Testis (tissue), 5 donors: ENCODE data around the gene TRIP4. TPM values are rescaled to one million over a fixed set of nuclear protein-coding genes. Genes with fewer than 3 reads are reported as not detected.

Source experiments
- DNase-seq: peaks from one replicate; pipeline ENCODE4 v3.0.0-alpha.2; 2019
- H3K27ac ChIP-seq, 2 donors: fragments of 200-600 bp; sonication (generic); one replicate each; pipeline ENCODE4 v1.5.1; 2019
- H3K27me3 ChIP-seq: fragments of 200-600 bp; sonication (generic); one replicate; pipeline ENCODE4 v1.5.1; 2019
- H3K36me3 ChIP-seq: fragments of 200-600 bp; sonication (generic); one replicate; pipeline ENCODE4 v1.5.1; 2017; ENCODE audit warnings: low read depth; ENCODE audit errors: missing control alignments
- H3K4me1 ChIP-seq: fragments of 200-600 bp; sonication (generic); one replicate; pipeline ENCODE4 v1.5.1; 2019
- H3K4me3 ChIP-seq, 2 donors: fragments of 200-600 bp; sonication (generic); one replicate each; pipeline ENCODE4 v1.5.1; 2017 to 2019
- H3K9me3 ChIP-seq: fragments of 200-600 bp; sonication (generic); one replicate; pipeline ENCODE4 v1.5.1; 2017
- POLR2A ChIP-seq: fragments of 450-650 bp; IDR thresholded peaks from one replicate; pipeline ENCODE4 v1.6.1; 2017; ENCODE audit warnings: antibody characterized with exemption, mild to moderate bottlenecking, moderate library complexity
- WGBS, 2 donors: methylation state at CpG; one replicate each; pipeline ENCODE4 v1.1.5; 2018; 5-methylcytosine and 5-hydroxymethylcytosine counted together
- intact Hi-C: fragments of 100-400 bp; cut with DNase I; formaldehyde crosslinking; loops from one replicate; pipeline ENCODE4 v1.15.1; 2023; ENCODE audit warnings: low total_unique reads
- long read RNA-seq, 2 donors: transcript quantifications; one replicate each; lab custom pipeline, GENCODE V29; 2026
- polyA plus RNA-seq: library from polyadenylated mRNA; stranded (reverse); fragments of 350-450 nt; fragmentation: Illumina TruSeq; extraction: RNeasy Lipid Tissue Mini Kit (QIAGEN cat#74804); gene quantifications from one replicate; pipeline ENCODE4 v1.2.3, GENCODE V29; 2014; ENCODE audit warnings: low read depth, low replicate concordance; ENCODE audit not compliant: insufficient read depth
- total RNA-seq, 2 donors: library from RNA; depleted of rRNA; stranded (reverse); fragments of >200 nt; gene quantifications; one replicate each; pipeline ENCODE4 v1.2.3, GENCODE V29; 2016
- TF ChIP-seq, protein P1 (sequence below), 3 experiments: fragments of 450-650 bp in 2 of 3; fragments of 200-600 bp in 1 of 3; sonication (generic) in 1 of 3; IDR thresholded peaks; one replicate each; pipeline ENCODE4 v1.5.1; 2016 to 2019; ENCODE audit warnings: antibody characterized with exemption in 3 of 3, mild to moderate bottlenecking in 2 of 3, moderate library complexity in 1 of 3

The TRIP4 gene
- 10 to 100 TPM; 17.1 to 19.4 TPM for total RNA-seq
- polyA plus RNA-seq, result 23.4 TPM
- long read RNA-seq, donor 1, partial matches to known transcripts, result 5 of 6 reads
- long read RNA-seq, donor 1, other reads (novel, unspliced or antisense), result 0 of 6 reads
- long read RNA-seq, donor 2, transcript TRIP4-201 (13 exons, 2,045 nt), result major isoform, 6 of 6 reads
- long read RNA-seq, donor 2, partial matches to known transcripts, result 0 of 6 reads
- long read RNA-seq, donor 2, other reads (novel, unspliced or antisense), result 0 of 6 reads

DNA sequence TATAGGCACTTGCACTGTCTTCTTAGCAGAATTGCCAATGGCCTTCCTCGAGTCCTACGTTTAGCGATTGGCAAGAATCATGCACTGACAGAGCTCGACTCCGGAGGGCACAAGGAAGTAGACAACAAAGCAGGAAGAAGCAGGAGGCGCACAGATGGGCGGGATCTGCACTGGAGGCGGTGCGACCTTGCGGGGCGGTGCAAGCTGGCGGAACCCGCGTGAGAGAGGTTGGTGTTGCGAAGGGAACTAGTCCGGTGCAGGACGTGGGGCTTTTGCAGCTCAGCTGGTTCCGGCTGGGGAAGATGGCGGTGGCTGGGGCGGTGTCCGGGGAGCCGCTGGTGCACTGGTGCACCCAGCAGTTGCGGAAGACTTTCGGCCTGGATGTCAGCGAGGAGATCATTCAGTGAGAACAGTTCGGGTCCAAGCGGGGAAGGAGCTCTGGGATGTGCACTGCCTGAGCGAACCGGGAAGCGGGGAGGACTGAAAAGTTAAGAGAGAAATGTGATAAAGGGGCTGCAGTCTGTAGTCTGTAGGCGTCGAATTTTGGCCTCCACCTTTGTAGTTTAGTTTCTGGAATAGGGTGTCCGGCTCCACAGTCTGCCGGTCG, at the start of gene TRIP4:
TSS of gene TRIP4 (plus strand) at position 275 of the 607 bp plus-strand sequence. CDS start at position 303, 28 bp downstream.
- no peak for TF ChIP-seq POLR2A
- TF ChIP-seq, protein P1, sequence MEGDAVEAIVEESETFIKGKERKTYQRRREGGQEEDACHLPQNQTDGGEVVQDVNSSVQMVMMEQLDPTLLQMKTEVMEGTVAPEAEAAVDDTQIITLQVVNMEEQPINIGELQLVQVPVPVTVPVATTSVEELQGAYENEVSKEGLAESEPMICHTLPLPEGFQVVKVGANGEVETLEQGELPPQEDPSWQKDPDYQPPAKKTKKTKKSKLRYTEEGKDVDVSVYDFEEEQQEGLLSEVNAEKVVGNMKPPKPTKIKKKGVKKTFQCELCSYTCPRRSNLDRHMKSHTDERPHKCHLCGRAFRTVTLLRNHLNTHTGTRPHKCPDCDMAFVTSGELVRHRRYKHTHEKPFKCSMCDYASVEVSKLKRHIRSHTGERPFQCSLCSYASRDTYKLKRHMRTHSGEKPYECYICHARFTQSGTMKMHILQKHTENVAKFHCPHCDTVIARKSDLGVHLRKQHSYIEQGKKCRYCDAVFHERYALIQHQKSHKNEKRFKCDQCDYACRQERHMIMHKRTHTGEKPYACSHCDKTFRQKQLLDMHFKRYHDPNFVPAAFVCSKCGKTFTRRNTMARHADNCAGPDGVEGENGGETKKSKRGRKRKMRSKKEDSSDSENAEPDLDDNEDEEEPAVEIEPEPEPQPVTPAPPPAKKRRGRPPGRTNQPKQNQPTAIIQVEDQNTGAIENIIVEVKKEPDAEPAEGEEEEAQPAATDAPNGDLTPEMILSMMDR (IDR thresholded peaks at IDR 0.05), result peak in 1 of 3 experiments; percentile 16
- no peaks in the 10 kb centered on the region for H3K4me1 ChIP-seq
- no peaks in the 10 kb centered on the region for H3K27me3 ChIP-seq
- DNase-seq, result peak; percentile 97
- H3K4me3 ChIP-seq, result peak within 1 kb of the TSS; percentile 74 to 79
- peak within 1 kb of the TSS; percentile 8 to 78 for H3K27ac ChIP-seq
- no peaks in the 10 kb centered on the region for H3K36me3 ChIP-seq
- 1% methylated on average over 35 of the region's 35 CpGs for WGBS, 2 donors
- intact Hi-C loops, result no loop called here
- no peaks in the 10 kb centered on the region for H3K9me3 ChIP-seq

DNA sequence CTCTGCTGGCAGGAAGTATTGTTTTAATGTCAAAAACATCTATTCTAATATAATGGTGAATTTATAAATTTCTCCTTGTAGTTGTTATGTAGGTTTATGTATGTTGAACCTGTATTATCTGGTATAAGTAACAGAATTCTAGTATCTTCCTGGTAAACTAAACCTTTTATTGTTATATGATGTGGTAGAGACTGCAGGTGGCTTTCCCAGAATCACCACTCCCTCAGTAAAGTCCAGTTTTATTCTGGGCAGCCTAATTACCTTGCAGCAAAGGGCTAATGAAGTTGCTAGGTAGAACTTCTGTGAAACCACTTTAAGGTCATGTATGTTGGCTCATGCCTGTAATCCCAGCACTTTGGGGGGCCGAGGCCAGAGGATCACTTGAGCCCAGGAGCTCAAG, 47.3 kb upstream of the TRIP4 start:
- TF ChIP-seq, protein P1 (IDR thresholded peaks at IDR 0.05), result no peak
- no peak for TF ChIP-seq POLR2A
- H3K36me3 ChIP-seq, result no peaks in the 10 kb centered on the region
- H3K4me1 ChIP-seq, result no peaks in the 10 kb centered on the region
- H3K27me3 ChIP-seq, result no peaks in the 10 kb centered on the region
- intact Hi-C loops, result no loop called here
- no peaks in the 10 kb centered on the region for H3K9me3 ChIP-seq
- DNase-seq, result no peak
- no peak overlapping the region for H3K27ac ChIP-seq
- 85 to 100% methylated on average over 1 of the region's 1 CpG for WGBS, 2 donors
- H3K4me3 ChIP-seq, result no peak overlapping the region

DNA sequence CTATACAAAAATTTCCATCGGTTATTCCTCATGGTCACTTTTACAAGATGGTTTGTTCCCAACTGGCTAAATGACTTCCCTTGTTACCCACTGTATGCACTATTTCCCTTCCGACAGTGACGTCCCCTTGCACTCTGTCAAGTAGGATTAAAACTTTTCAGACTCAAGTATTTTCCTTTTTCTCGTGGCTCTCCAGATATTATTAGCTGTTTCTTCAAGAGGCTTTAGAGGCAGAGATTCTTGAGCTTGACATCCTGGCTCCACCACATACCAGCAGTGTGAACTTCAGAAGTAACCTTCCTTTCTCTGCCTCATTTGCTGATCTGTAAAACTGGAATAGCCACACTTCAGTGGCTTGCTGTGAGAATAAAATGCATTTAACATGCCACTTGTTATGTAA, 45.7 kb upstream of the TRIP4 start:
- Histone ChIP-seq H3K9me3 (no peaks in the 10 kb centered on the region), H3K4me1 (no peaks in the 10 kb centered on the region), H3K36me3 (no peaks in the 10 kb centered on the region), H3K4me3 (no peak overlapping the region), H3K27ac (no peak overlapping the region), H3K27me3 (no peaks in the 10 kb centered on the region)
- intact Hi-C loops, result no loop called here
- WGBS, 2 donors, result 97 to 98% methylated on average over 4 of the region's 4 CpGs
- TF ChIP-seq, protein P1 (IDR thresholded peaks at IDR 0.05), result no peak
- no peak for DNase-seq

DNA sequence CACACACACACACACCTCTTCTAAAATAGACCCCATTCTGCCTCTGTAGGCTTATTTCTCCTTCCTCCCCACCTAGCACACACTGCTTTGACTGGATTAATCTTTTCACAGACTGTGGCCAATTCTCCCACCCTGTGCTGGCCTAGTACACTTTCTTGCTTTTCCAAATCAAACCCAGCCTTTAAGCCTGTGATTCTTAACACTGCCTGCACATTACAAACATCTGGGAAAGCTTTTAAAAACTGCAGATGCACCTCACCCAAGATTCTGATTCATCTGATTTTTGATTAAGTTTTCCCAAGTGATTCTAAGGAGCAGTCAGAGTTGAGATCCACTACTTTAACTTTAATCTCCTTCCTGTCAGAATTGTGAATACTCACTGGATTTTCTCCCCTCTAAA, 44.4 kb upstream of the TRIP4 start:
- no peak overlapping the region for H3K4me3 ChIP-seq
- TF ChIP-seq, protein P1 (IDR thresholded peaks at IDR 0.05), result no peak
- no peak for TF ChIP-seq POLR2A
- H3K36me3 ChIP-seq, result no peaks in the 10 kb centered on the region
- no peak for DNase-seq
- no peaks in the 10 kb centered on the region for H3K9me3 ChIP-seq
- no peaks in the 10 kb centered on the region for H3K27me3 ChIP-seq
- H3K27ac ChIP-seq, result no peak overlapping the region
- intact Hi-C loops, result no loop called here
- H3K4me1 ChIP-seq, result no peaks in the 10 kb centered on the region

DNA sequence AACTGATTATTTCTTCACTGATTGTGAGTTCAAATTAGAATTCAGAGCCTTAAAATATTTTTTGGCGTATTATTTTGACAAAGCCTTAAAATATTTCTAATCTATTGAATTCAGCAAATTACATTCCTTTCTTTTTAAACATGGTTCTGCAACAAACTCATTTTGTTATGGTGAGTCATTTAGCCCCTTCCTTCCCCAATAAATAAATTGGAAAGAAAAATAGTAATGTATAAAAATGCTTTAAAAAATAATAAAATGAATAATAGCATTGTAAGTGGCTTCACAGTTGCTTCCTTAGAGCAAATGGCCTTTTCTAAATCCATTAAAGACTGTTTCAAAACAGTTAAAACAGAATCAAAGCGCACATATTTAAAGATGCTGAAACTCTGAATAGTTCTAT, 43.8 kb upstream of the TRIP4 start:
- H3K4me3 ChIP-seq, result no peak overlapping the region
- H3K27ac ChIP-seq, result no peak overlapping the region
- intact Hi-C loops, result no loop called here
- no peaks in the 10 kb centered on the region for H3K36me3 ChIP-seq
- H3K4me1 ChIP-seq, result no peaks in the 10 kb centered on the region
- no peak for DNase-seq
- no peaks in the 10 kb centered on the region for H3K9me3 ChIP-seq
- H3K27me3 ChIP-seq, result no peaks in the 10 kb centered on the region
- 93 to 96% methylated on average over 2 of the region's 2 CpGs for WGBS, 2 donors
- TF ChIP-seq POLR2A, result no peak
- TF ChIP-seq, protein P1 (IDR thresholded peaks at IDR 0.05), result no peak
